KMS-11 (cell line): ENCODE data around the gene ARHGAP25.

Experiments used
- H2AFZ ChIP-seq: fragments of 200-600 bp; sonication (generic); 2 replicates; pipeline ENCODE4 v1.6.1; 2016; ENCODE audit warnings: antibody characterized with exemption, mixed run types, low read depth
- H3K27ac ChIP-seq: fragments of 200-600 bp; sonication (generic); 2 replicates; pipeline ENCODE4 v1.6.1; 2016; ENCODE audit warnings: mild to moderate bottlenecking, mixed run types
- H3K27me3 ChIP-seq: fragments of 200-600 bp; sonication (generic); 2 replicates; pipeline ENCODE4 v1.6.1; 2017; ENCODE audit warnings: mild to moderate bottlenecking, low read depth, mixed run types, moderate library complexity; ENCODE audit not compliant: insufficient read depth
- H3K36me3 ChIP-seq: fragments of 200-600 bp; sonication (generic); 2 replicates; pipeline ENCODE4 v1.6.1; 2017; ENCODE audit warnings: mild to moderate bottlenecking, mixed run types; ENCODE audit not compliant: insufficient read depth
- H3K4me1 ChIP-seq: fragments of 200-600 bp; sonication (generic); 2 replicates; pipeline ENCODE4 v1.6.1; 2016; ENCODE audit warnings: mild to moderate bottlenecking, low read depth, mixed run types; ENCODE audit not compliant: poor library complexity, severe bottlenecking
- H3K4me2 ChIP-seq: fragments of 200-600 bp; sonication (generic); 2 replicates; pipeline ENCODE4 v1.7.0; 2016; ENCODE audit warnings: mild to moderate bottlenecking, mixed run types
- H3K4me3 ChIP-seq: fragments of 200-600 bp; sonication (generic); IDR thresholded peaks from 2 replicates; pipeline ENCODE4 v1.6.1; 2017; ENCODE audit warnings: low read depth, low read length, mixed read lengths; ENCODE audit not compliant: insufficient read depth
- H3K79me2 ChIP-seq: fragments of 200-600 bp; sonication (generic); 2 replicates; pipeline ENCODE4 v1.6.1; 2016; ENCODE audit warnings: low read depth, mixed run types; ENCODE audit not compliant: insufficient read depth
- H3K9ac ChIP-seq: fragments of 200-600 bp; sonication (generic); 2 replicates; pipeline ENCODE4 v1.6.1; 2016; ENCODE audit warnings: mild to moderate bottlenecking, mixed run types
- H4K20me1 ChIP-seq: fragments of 200-600 bp; sonication (generic); 2 replicates; pipeline ENCODE4 v1.6.1; 2016; ENCODE audit warnings: mild to moderate bottlenecking, mixed run types; ENCODE audit not compliant: insufficient read depth
- TF ChIP-seq, protein P1 (sequence below): fragments of 200-600 bp; sonication (generic); conservative IDR thresholded peaks from 2 replicates; pipeline ENCODE4 v1.6.1; 2017; ENCODE audit warnings: low read depth, mild to moderate bottlenecking, antibody characterized with exemption, low read length, moderate library complexity, mixed read lengths

Gene ARHGAP25

DNA sequence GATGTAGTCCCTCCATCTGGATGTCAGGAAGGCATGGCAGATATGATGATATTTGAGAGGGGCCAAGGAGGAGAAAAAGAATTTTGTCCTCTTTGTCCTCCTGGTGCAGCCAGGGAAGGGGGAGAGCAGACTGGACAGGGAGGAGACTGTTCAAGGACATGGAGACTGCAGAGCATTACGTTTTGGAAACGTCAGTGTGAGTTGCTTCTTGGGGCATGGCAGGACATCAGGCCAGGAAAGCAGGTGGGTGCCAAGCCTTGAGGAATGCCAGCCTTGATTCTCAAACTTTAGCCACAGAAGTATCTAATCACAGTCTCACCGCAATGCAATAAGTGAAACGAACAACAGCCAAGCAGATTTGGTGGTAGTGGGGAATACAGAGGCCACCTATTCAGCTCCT, 70.4 kb downstream of the ARHGAP25 start:
- Histone ChIP-seq H4K20me1 (no peaks in the 10 kb centered on the region), H3K4me3 (no peak overlapping the region), H3K79me2 (no peaks in the 10 kb centered on the region), H3K36me3 (no peaks in the 10 kb centered on the region), H3K4me2 (no peak overlapping the region), H2AFZ (no peak overlapping the region), H3K27ac (no peak overlapping the region), H3K9ac (no peak overlapping the region), H3K4me1 (no peaks in the 10 kb centered on the region), H3K27me3 (no peaks in the 10 kb centered on the region)
- TF ChIP-seq, protein P1, sequence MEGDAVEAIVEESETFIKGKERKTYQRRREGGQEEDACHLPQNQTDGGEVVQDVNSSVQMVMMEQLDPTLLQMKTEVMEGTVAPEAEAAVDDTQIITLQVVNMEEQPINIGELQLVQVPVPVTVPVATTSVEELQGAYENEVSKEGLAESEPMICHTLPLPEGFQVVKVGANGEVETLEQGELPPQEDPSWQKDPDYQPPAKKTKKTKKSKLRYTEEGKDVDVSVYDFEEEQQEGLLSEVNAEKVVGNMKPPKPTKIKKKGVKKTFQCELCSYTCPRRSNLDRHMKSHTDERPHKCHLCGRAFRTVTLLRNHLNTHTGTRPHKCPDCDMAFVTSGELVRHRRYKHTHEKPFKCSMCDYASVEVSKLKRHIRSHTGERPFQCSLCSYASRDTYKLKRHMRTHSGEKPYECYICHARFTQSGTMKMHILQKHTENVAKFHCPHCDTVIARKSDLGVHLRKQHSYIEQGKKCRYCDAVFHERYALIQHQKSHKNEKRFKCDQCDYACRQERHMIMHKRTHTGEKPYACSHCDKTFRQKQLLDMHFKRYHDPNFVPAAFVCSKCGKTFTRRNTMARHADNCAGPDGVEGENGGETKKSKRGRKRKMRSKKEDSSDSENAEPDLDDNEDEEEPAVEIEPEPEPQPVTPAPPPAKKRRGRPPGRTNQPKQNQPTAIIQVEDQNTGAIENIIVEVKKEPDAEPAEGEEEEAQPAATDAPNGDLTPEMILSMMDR: no peak

DNA sequence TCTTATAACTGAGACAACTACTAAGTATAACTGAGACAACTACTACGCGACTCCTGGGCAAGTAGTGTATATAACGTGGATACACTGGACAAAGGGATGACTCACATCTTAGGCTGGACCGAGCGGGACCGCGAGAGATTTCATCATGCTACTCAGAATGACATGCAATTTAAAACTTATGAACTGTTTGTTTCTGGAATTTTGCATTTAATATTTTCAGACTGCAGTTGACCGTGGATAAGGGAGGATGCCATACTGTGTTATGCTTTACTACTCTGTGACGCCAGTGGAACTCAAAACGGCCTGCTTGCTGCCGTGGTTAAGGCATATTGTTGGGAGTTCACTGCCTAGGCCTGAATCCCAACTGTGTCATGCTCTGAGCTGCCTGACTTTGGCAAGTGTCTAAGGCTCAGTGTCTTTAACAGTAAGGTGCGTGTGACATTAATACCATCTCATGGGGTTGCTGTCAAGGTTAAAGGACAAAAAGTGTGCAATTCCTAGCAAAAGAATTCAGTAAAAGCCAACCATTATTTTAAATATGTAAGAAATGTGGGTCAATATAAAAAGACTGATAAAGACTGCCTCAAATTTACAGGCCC, 72.0 kb downstream of the ARHGAP25 start:
- no peak overlapping the region for H3K9ac ChIP-seq

DNA sequence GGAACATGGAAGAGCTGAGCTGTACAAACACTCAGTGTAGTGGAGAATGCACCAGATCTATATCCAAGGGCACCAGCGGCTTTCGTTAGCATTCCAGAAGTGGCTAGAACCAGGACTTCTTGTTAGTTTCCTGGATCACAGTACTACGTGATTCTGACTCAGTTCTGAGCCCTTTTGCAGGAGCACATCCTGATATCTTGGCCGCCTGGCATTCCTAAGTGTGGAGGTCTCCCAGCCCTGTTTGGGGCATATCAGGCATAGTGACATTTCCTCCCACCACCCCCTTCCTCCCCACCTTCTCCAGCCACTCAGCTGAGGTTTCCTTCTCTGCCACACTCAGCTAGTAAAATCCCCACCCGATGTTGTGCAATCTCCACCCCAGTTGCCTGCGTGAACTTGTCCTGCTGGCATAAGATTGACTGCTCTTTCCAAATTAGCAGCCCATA, 73.2 kb downstream of the ARHGAP25 start:
- no peaks in the 10 kb centered on the region for H3K27me3 ChIP-seq
- no peak overlapping the region for H3K27ac ChIP-seq
- no peaks in the 10 kb centered on the region for H3K36me3 ChIP-seq
- H3K4me1 ChIP-seq: no peaks in the 10 kb centered on the region
- TF ChIP-seq, protein P1: no peak
- H3K79me2 ChIP-seq: no peaks in the 10 kb centered on the region
- no peak overlapping the region for H3K4me3 ChIP-seq
- H3K4me2 ChIP-seq: no peak overlapping the region
- no peak overlapping the region for H2AFZ ChIP-seq
- H4K20me1 ChIP-seq: no peaks in the 10 kb centered on the region
- no peak overlapping the region for H3K9ac ChIP-seq

More for the DNA sequence above, 72.0 kb downstream of the ARHGAP25 start:
- Histone ChIP-seq H3K4me1 (no peaks in the 10 kb centered on the region), H3K79me2 (no peaks in the 10 kb centered on the region), H2AFZ (no peak overlapping the region), H3K27me3 (no peaks in the 10 kb centered on the region), H3K4me3 (no peak overlapping the region), H3K27ac (no peak overlapping the region), H3K4me2 (no peak overlapping the region), H3K36me3 (no peaks in the 10 kb centered on the region), H4K20me1 (no peaks in the 10 kb centered on the region)
- TF ChIP-seq, protein P1: no peak

DNA sequence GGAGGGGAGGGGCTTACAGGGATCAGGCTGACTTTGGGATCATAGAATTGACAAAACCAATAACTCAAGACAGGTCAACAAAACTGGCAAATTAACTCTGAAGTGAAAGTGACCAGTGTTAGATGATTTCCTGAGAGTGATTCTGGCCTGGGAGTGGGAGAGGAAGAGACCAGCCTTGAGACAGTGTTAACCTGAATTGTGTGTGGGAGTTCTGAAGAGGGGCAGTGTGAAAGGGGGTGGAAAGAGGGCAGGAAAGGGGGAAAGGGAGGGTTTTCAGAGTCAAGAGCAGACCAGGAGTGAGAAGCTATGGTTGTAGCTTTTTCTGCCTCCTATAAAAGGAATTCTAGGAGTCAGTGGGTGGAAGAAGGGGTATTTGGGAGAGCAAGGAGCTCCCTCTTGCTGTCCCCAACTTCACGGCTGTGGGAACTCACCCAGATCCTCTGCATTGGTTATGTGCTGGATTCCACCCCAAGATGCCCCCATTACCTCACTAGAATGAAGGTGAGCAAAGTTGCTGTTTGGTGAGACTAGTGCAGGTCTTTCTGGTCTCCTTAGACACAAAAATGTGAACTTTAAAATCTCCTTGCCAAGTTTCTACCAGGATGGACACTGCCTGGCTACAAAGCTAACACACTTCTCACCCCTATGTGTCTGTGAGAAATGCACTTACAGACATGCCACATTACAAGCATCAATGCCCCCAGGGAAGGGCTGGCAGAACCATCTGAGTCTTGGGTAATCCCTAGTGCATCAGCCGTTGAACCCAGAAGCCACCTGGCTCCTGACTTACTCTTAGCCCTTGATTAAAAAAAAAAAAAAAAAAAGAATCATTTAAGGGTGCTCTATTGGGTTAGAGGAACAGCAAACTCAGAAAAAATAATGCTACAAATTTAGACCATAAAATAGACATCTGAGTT, 75.0 kb downstream of the ARHGAP25 start:
- Histone ChIP-seq H3K4me2 (no peak overlapping the region), H3K4me1 (no peaks in the 10 kb centered on the region), H3K36me3 (no peaks in the 10 kb centered on the region), H4K20me1 (no peaks in the 10 kb centered on the region), H2AFZ (no peak overlapping the region), H3K9ac (no peak overlapping the region), H3K79me2 (no peaks in the 10 kb centered on the region), H3K27me3 (no peaks in the 10 kb centered on the region), H3K4me3 (no peak overlapping the region), H3K27ac (no peak overlapping the region)
- TF ChIP-seq, protein P1: no peak
